T-helper 1 cell treated with Interleukin-12 subunit alpha and Interleukin-12 subunit beta and Interleukin-4 antibody, amounts not matched to agents 30 μg/mL and 1 μg/mL, for 36 hours (primary cell): Measurements from ENCODE around the gene HBG1.
"Not testable (repeated sequence)": the region's sequence is repeated elsewhere in the genome, so short reads cannot be mapped to it uniquely, and the experiment has no call there.

ENCODE experiments used
- H3K27ac Mint-ChIP-seq: one replicate; pipeline ENCODE4 v1.8.0; 2021; ENCODE audit warnings: mild to moderate bottlenecking, mixed read lengths
- H3K27me3 Mint-ChIP-seq: one replicate; pipeline ENCODE4 v1.8.0; 2021; ENCODE audit warnings: low read depth, mixed read lengths
- H3K36me3 Mint-ChIP-seq: one replicate; pipeline ENCODE4 v1.8.0; 2021; ENCODE audit warnings: low read depth, mixed read lengths
- H3K4me1 Mint-ChIP-seq: one replicate; pipeline ENCODE4 v1.8.0; 2021; ENCODE audit warnings: low read depth, mixed read lengths
- H3K4me3 Mint-ChIP-seq: one replicate; pipeline ENCODE4 v1.8.0; 2021; ENCODE audit warnings: mild to moderate bottlenecking, moderate library complexity, mixed read lengths
- H3K9me3 Mint-ChIP-seq: one replicate; pipeline ENCODE4 v1.8.0; 2021; ENCODE audit warnings: mixed read lengths

The HBG1 gene

GRCh38 chr11:5249807-5250396, at the start of gene HBG1:
Gene HBG1, minus strand, starts transcription at chr11:5249857. Its CDS starts 53 bp downstream, at chr11:5249804.
- not testable (repeated sequence) for H3K4me1 Mint-ChIP-seq, H3K27ac Mint-ChIP-seq, H3K27me3 Mint-ChIP-seq, H3K4me3 Mint-ChIP-seq, H3K9me3 Mint-ChIP-seq, H3K36me3 Mint-ChIP-seq

GRCh38 chr11:5298451-5298850, 48.8 kb upstream of the HBG1 start:
- no peak overlapping the region for H3K27ac Mint-ChIP-seq
- H3K4me1 Mint-ChIP-seq = no peaks in the 10 kb centered on the region
- H3K4me3 Mint-ChIP-seq = no peak overlapping the region
- no peaks in the 10 kb centered on the region for H3K9me3 Mint-ChIP-seq
- H3K36me3 Mint-ChIP-seq = no peaks in the 10 kb centered on the region
- peaks cover 4% of the 10 kb centered on the region for H3K27me3 Mint-ChIP-seq

GRCh38 chr11:5297721-5298323, 48.2 kb upstream of the HBG1 start:
- Mint-ChIP-seq H3K9me3 (no peaks in the 10 kb centered on the region), H3K27ac (no peak overlapping the region), H3K4me3 (no peak overlapping the region), H3K4me1 (no peaks in the 10 kb centered on the region), H3K27me3 (peaks cover 4% of the 10 kb centered on the region), H3K36me3 (no peaks in the 10 kb centered on the region)

- not testable (repeated sequence) for H3K4me3 Mint-ChIP-seq, H3K27me3 Mint-ChIP-seq, H3K9me3 Mint-ChIP-seq, H3K4me1 Mint-ChIP-seq, H3K36me3 Mint-ChIP-seq, H3K27ac Mint-ChIP-seq
Measured at GRCh38 chr11:5294342-5294995, 44.8 kb upstream of the HBG1 start.

- no peak overlapping the region for H3K4me3 Mint-ChIP-seq
- H3K36me3 Mint-ChIP-seq = no peaks in the 10 kb centered on the region
- H3K27me3 Mint-ChIP-seq = peaks cover 4% of the 10 kb centered on the region
- no peak overlapping the region for H3K27ac Mint-ChIP-seq
- H3K4me1 Mint-ChIP-seq = no peaks in the 10 kb centered on the region
- H3K9me3 Mint-ChIP-seq = no peaks in the 10 kb centered on the region
Measured at GRCh38 chr11:5293028-5293427, 43.4 kb upstream of the HBG1 start.

GRCh38 chr11:5291207-5291838, 41.7 kb upstream of the HBG1 start:
- H3K4me3 Mint-ChIP-seq = no peak overlapping the region
- no peaks in the 10 kb centered on the region for H3K27me3 Mint-ChIP-seq
- H3K27ac Mint-ChIP-seq = no peak overlapping the region
- no peaks in the 10 kb centered on the region for H3K9me3 Mint-ChIP-seq
- no peaks in the 10 kb centered on the region for H3K36me3 Mint-ChIP-seq
- no peaks in the 10 kb centered on the region for H3K4me1 Mint-ChIP-seq

- no peaks in the 10 kb centered on the region for H3K9me3 Mint-ChIP-seq
- H3K4me3 Mint-ChIP-seq = no peak overlapping the region
- H3K27me3 Mint-ChIP-seq = no peaks in the 10 kb centered on the region
Measured at GRCh38 chr11:5290106-5290505, 40.4 kb upstream of the HBG1 start.

GRCh38 chr11:5289696-5290095, 40.0 kb upstream of the HBG1 start:
- Mint-ChIP-seq H3K27ac (no peak overlapping the region), H3K4me3 (no peak overlapping the region), H3K9me3 (no peaks in the 10 kb centered on the region), H3K27me3 (no peaks in the 10 kb centered on the region), H3K4me1 (no peaks in the 10 kb centered on the region), H3K36me3 (no peaks in the 10 kb centered on the region)

More at GRCh38 chr11:5290106-5290505, 40.4 kb upstream of the HBG1 start:
- no peaks in the 10 kb centered on the region for H3K36me3 Mint-ChIP-seq
- H3K27ac Mint-ChIP-seq = no peak overlapping the region
- H3K4me1 Mint-ChIP-seq = no peaks in the 10 kb centered on the region

GRCh38 chr11:5288906-5289550, 39.4 kb upstream of the HBG1 start:
- Mint-ChIP-seq H3K27me3 (no peaks in the 10 kb centered on the region), H3K27ac (no peak overlapping the region), H3K9me3 (no peaks in the 10 kb centered on the region), H3K4me1 (no peaks in the 10 kb centered on the region), H3K36me3 (no peaks in the 10 kb centered on the region), H3K4me3 (no peak overlapping the region)

- Mint-ChIP-seq H3K9me3 (no peaks in the 10 kb centered on the region), H3K27ac (no peak overlapping the region), H3K27me3 (no peaks in the 10 kb centered on the region), H3K4me1 (no peaks in the 10 kb centered on the region), H3K36me3 (no peaks in the 10 kb centered on the region), H3K4me3 (no peak overlapping the region)
Measured at GRCh38 chr11:5288108-5288905, 38.6 kb upstream of the HBG1 start.

GRCh38 chr11:5286901-5287300, 37.2 kb upstream of the HBG1 start:
- Mint-ChIP-seq H3K9me3 (no peaks in the 10 kb centered on the region), H3K27ac (no peak overlapping the region), H3K4me1 (no peaks in the 10 kb centered on the region), H3K4me3 (no peak overlapping the region), H3K27me3 (no peaks in the 10 kb centered on the region), H3K36me3 (no peaks in the 10 kb centered on the region)

GRCh38 chr11:5286351-5286750, 36.7 kb upstream of the HBG1 start:
- Mint-ChIP-seq H3K9me3 (no peaks in the 10 kb centered on the region), H3K27ac (no peak overlapping the region), H3K4me3 (no peak overlapping the region), H3K4me1 (no peaks in the 10 kb centered on the region), H3K36me3 (no peaks in the 10 kb centered on the region), H3K27me3 (no peaks in the 10 kb centered on the region)

- Mint-ChIP-seq H3K4me3 (no peak overlapping the region), H3K4me1 (no peaks in the 10 kb centered on the region), H3K9me3 (no peaks in the 10 kb centered on the region), H3K36me3 (no peaks in the 10 kb centered on the region), H3K27me3 (no peaks in the 10 kb centered on the region), H3K27ac (no peak overlapping the region)
Measured at GRCh38 chr11:5285703-5286340, 36.2 kb upstream of the HBG1 start.

GRCh38 chr11:5284637-5285036, 35.0 kb upstream of the HBG1 start:
- Mint-ChIP-seq H3K4me3 (no peak overlapping the region), H3K27ac (no peak overlapping the region), H3K9me3 (no peaks in the 10 kb centered on the region), H3K36me3 (no peaks in the 10 kb centered on the region), H3K4me1 (peaks cover 4% of the 10 kb centered on the region), H3K27me3 (no peaks in the 10 kb centered on the region)
